HG02610 (cell line): ENCODE measurements around the gene INF2.

Experiments
- ATAC-seq: cut with Tn5 transposase; IDR thresholded peaks from one replicate; pipeline ENCODE4 v1.9.1; 2021; ENCODE audit warnings: mild to moderate bottlenecking, moderate library complexity; ENCODE audit not compliant: unreplicated experiment

The INF2 gene

DNA sequence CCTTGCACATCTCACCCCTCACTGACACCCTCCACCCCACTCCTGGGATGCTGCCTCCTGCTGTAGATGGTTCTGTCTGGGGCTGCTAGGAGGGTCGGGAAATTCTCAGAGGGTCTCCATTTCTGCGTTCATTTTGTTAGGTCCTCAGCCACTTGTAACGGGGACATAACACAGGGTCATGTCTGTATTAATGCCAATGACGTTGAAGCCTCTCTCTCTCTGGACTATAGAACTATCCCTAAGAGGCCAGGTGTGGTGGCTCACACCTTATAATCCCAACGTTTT lies 78.2 kb downstream of the INF2 start:
- ATAC-seq, result no peak

DNA sequence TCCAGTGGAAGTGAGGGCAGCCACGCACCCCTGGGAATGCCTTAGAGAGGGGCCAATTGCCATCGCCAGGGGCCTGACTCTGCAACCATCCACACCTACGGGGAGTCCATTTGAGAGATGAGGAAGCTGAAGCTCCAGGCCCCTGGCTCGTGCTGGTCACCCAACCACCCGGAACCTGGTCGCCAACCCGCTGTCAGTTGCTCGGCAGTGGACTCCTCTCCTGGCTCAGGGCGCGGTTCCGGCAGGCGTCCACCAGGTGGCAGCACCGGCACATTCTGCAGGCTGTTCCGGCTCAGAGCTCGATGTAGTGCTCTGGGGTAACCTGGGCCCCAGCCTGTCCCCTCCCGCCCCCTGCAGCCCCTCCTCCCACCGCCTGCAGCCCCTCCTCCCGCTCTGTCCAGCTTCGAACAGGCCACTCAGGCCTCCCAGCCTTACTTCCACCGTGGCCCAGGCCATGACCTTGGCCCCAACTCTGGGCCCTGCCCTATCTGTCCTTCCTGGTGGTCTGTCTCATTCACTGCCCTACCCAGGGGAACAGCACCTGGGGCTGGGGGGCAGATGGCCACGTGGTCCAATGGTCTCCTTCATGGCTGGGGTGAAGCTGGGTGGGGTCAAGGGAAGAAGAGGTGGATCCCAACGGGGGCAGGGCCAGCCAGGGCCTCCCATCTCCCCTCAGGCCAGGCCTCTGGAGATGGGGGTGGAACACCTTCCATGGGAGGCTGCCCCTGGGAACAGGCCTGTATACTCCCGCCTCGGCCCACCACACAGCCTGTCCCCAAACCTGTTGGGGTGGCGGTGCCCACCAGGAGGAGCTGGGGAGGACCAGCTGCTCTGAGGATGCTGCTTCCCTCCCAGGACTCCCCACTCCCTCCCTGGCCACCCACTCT lies 79.3 kb downstream of the INF2 start:
- ATAC-seq, result no peak

DNA sequence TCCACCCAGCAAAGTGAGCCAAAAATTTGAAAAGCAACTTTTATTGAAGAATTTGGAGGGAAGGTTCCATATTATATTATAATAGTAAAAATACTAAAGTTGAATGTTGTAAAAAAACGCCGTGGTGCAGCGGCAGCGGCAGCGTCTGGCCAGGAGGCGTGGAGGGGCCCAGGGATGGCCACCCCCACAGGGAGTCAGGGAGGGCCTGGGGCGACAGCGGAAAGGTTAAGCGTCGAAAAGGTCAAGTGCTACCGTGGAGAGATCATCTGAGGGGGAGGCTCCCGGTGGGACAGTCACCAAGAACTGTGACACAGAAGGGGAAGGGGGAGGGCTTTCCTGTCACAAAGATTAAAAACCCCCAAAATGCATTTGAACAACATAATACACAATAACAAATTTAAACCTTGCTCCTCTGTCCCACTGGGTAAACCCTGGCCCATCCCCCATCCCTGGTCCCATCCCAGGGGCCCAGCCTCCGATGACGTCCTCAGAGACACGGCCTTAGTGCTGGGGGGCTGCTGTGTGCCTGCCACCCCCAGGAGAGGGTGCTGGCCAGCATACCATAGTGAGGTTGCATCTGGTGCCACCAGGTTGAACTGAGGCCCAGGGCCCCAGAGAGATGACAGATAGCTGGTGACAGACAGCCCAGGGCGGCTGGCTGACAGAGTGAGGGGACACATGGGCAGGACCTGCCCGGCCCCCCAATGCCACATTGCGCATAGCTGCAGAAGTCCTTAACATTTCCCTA lies 80.1 kb downstream of the INF2 start:
- no peak for ATAC-seq

DNA sequence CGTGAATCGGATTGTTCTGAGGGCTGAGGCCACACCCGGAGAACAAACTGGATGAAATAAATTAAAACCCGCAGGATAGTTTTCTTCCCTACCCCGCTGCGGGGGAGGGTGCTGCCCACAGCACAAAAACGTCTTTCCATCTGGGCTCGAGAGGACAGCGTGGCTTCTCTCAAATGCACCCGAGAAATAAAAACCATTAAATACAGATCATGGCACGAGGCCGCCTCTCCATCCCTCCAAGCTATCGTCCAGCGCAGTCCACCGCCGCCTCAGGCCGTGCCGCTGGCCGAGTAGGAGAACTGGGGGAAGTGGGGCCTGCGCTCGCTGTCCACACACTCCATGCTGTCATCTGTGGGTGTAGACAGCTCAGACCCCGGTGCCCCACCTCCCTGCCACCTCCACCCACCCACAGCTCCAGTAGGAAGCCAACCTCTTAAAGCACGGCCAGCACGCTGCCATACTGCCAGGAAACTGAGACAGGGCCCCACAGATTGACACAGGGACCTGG lies 80.7 kb downstream of the INF2 start:
- no peak for ATAC-seq

DNA sequence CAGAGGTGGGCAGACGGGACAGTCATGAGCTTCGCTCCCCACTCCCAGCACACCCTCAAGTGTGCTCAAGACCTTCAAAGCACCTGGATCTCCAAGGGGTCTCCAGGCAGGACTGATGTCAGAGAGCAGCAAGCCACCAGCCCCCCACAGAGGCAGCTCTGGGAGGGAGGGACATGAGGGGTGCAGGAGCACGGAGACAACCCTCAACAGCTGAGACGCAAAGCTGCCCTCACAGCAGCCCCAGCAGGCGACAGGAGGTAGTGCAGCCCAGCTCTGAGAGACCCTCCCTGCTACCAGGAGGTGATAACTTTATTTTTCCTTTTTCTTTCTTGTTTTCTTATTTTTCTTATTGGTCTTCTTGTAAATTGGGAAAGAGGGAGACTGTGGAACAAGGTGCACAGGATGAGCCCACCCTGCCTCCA lies 81.4 kb downstream of the INF2 start:
- no peak for ATAC-seq

DNA sequence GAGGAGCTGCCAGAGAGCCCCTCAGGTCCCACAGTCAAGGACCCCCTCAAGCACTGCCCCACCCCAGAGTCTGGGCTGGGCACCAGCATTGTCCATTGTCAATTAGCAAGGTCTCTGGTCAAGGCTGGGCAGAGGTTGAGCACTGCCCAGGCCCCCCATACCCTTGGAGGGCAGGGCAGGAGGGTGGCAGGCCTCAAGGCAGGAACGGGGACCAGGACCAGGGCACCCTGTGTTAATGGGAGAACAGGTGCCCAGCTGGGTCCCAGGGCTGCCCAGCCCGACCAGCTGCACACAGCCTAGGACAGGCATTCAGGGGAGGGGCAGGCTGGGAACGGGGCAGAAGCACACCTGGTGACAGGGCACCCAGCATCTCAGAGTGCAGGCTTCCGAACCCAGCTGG lies 82.0 kb downstream of the INF2 start:
- no peak for ATAC-seq
